SU-DHL-6 (cell line): ENCODE data around the gene VDR.

Experiments used
- EZH2phosphoT487 ChIP-seq: fragments of 200-600 bp; sonication (generic), shearing (Covaris generic); conservative IDR thresholded peaks from 2 replicates; pipeline ENCODE4 v1.6.1; 2018; ENCODE audit warnings: mild to moderate bottlenecking, antibody characterized with exemption, low read length, moderate library complexity, mixed read lengths
- TF ChIP-seq, protein P1 (sequence below): fragments of 200-600 bp; sonication (generic); IDR thresholded peaks from one replicate; pipeline ENCODE4 v1.5.1; 2017; ENCODE audit warnings: antibody characterized with exemption, mild to moderate bottlenecking, low read length, moderate library complexity; ENCODE audit not compliant: insufficient read depth, poor library complexity, severe bottlenecking

GRCh38 chr12:47811581-47812484 is 93.0 kb downstream of the VDR start:
- TF ChIP-seq, protein P1, sequence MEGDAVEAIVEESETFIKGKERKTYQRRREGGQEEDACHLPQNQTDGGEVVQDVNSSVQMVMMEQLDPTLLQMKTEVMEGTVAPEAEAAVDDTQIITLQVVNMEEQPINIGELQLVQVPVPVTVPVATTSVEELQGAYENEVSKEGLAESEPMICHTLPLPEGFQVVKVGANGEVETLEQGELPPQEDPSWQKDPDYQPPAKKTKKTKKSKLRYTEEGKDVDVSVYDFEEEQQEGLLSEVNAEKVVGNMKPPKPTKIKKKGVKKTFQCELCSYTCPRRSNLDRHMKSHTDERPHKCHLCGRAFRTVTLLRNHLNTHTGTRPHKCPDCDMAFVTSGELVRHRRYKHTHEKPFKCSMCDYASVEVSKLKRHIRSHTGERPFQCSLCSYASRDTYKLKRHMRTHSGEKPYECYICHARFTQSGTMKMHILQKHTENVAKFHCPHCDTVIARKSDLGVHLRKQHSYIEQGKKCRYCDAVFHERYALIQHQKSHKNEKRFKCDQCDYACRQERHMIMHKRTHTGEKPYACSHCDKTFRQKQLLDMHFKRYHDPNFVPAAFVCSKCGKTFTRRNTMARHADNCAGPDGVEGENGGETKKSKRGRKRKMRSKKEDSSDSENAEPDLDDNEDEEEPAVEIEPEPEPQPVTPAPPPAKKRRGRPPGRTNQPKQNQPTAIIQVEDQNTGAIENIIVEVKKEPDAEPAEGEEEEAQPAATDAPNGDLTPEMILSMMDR, result no peak
- no peak for TF ChIP-seq EZH2phosphoT487
